Activated CD4-positive, alpha-beta memory T cell treated with anti-CD3 and anti-CD28 coated beads, Interleukin-2, amount 10 ng/mL, durations not matched to agents 7 days and 5 days (primary cell): Measurements from ENCODE around the gene GPNMB. TPM values are rescaled to one million over a fixed set of nuclear protein-coding genes. Genes with fewer than 3 reads are reported as not detected.
"Not testable (repeated sequence)": the region's sequence is repeated elsewhere in the genome, so short reads cannot be mapped to it uniquely, and the experiment has no call there.

Experiments used
- CTCF ChIA-PET: fragments of 350-600 bp; sonication (Branson Sonifier 250); formaldehyde crosslinking; loops from one replicate; lab custom pipeline; 2021; ENCODE audit warnings: antibody characterized with exemption, inconsistent platforms; lab: Charles Lee
- POLR2A ChIA-PET: fragments of 350-600 bp; sonication (Branson Sonifier 250); formaldehyde crosslinking; loops from one replicate; lab custom pipeline; 2021; ENCODE audit warnings: antibody characterized with exemption; lab: Charles Lee
- DNase-seq: peaks from one replicate; pipeline ENCODE4 v3.0.0-alpha.2; 2020
- H3K27ac Mint-ChIP-seq: one replicate; pipeline ENCODE4 v1.8.0; 2021; ENCODE audit warnings: mild to moderate bottlenecking, mixed read lengths
- H3K27me3 Mint-ChIP-seq: one replicate; pipeline ENCODE4 v1.8.0; 2021; ENCODE audit warnings: mixed read lengths
- H3K36me3 Mint-ChIP-seq: one replicate; pipeline ENCODE4 v1.8.0; 2021; ENCODE audit warnings: low read depth, mixed read lengths
- H3K4me1 Mint-ChIP-seq: one replicate; pipeline ENCODE4 v1.8.0; 2021; ENCODE audit warnings: mixed read lengths
- H3K4me3 Mint-ChIP-seq: one replicate; pipeline ENCODE4 v1.8.0; 2021; ENCODE audit warnings: mild to moderate bottlenecking, mixed read lengths
- H3K9me3 Mint-ChIP-seq: one replicate; pipeline ENCODE4 v1.8.0; 2021; ENCODE audit warnings: mixed read lengths
- total RNA-seq, 2 experiments: library from RNA; stranded (reverse); gene quantifications; one replicate each; pipeline ENCODE4 v1.2.3, GENCODE V29; 2021

Gene GPNMB
- total RNA-seq, 2 experiments from 2014 or later: 0.28 to 0.38 TPM

- peak; percentile 96 for DNase-seq
Measured at GRCh38 chr7:23298885-23299769, 52.6 kb downstream of the GPNMB start, which contains the start of gene MALSU1. Gene MALSU1, plus strand, starts transcription at chr7:23299339. Its CDS starts 14 bp downstream, at chr7:23299353.

GRCh38 chr7:23299770-23300300, 53.3 kb downstream of the GPNMB start:
- H3K4me3 Mint-ChIP-seq: peak overlapping the region; percentile 96
- no peak for DNase-seq
- H3K27me3 Mint-ChIP-seq: no peaks in the 10 kb centered on the region
- CTCF ChIA-PET: interaction anchor here (0.7 to 2.3 kb wide), 5 partner anchors 23 to 247 kb away, joined by 3 to 11 read pairs (median 5); no protein-coding TSS in a partner anchor
- H3K27ac Mint-ChIP-seq: peak overlapping the region; percentile 91
- H3K36me3 Mint-ChIP-seq: peaks cover 32% of the 10 kb centered on the region
- no peaks in the 10 kb centered on the region for H3K9me3 Mint-ChIP-seq
- POLR2A ChIA-PET: interaction anchor here (0.8 to 2.1 kb wide), 17 partner anchors 9 to 240 kb away, joined by 3 to 8 read pairs (median 5); partner anchors contain the start of gene NUP42
- peaks cover 39% of the 10 kb centered on the region for H3K4me1 Mint-ChIP-seq

More at GRCh38 chr7:23298885-23299769, 52.6 kb downstream of the GPNMB start, which contains the start of gene MALSU1:
- Mint-ChIP-seq H3K27ac (peak within 1 kb of the TSS; percentile 91), H3K9me3 (no peaks in the 10 kb centered on the region), H3K4me1 (peaks cover 32% of the 10 kb centered on the region), H3K36me3 (peaks cover 25% of the 10 kb centered on the region), H3K27me3 (no peaks in the 10 kb centered on the region), H3K4me3 (peak within 1 kb of the TSS; percentile 96)
- ChIA-PET CTCF (interaction anchor here (1.6 to 2.3 kb wide), 4 partner anchors 26 to 248 kb away, joined by 4 to 11 read pairs (median 6); no protein-coding TSS in a partner anchor), POLR2A (interaction anchor here (0.8 to 2.1 kb wide), 19 partner anchors 9 to 240 kb away, joined by 3 to 8 read pairs (median 5); partner anchors contain the start of gene NUP42)

- no peak overlapping the region for H3K27ac Mint-ChIP-seq
- no peaks in the 10 kb centered on the region for H3K9me3 Mint-ChIP-seq
- no peak for DNase-seq
- H3K4me3 Mint-ChIP-seq: no peak overlapping the region
- POLR2A ChIA-PET: no interaction called here
- CTCF ChIA-PET: no interaction called here
- no peaks in the 10 kb centered on the region for H3K27me3 Mint-ChIP-seq
- peaks cover 70% of the 10 kb centered on the region for H3K36me3 Mint-ChIP-seq
- peaks cover 42% of the 10 kb centered on the region for H3K4me1 Mint-ChIP-seq
Measured at GRCh38 chr7:23306936-23307521, 60.5 kb downstream of the GPNMB start.

GRCh38 chr7:23308754-23309153, 62.2 kb downstream of the GPNMB start:
- Mint-ChIP-seq H3K36me3 (peaks cover 59% of the 10 kb centered on the region), H3K27me3 (no peaks in the 10 kb centered on the region), H3K27ac (no peak overlapping the region), H3K4me1 (peaks cover 33% of the 10 kb centered on the region), H3K9me3 (no peaks in the 10 kb centered on the region), H3K4me3 (no peak overlapping the region)
- POLR2A ChIA-PET: interaction anchor here (0.7 kb wide), 1 partner anchor 9 kb away, joined by 3 read pairs; no protein-coding TSS in a partner anchor
- CTCF ChIA-PET: no interaction called here
- DNase-seq: no peak

- H3K27ac Mint-ChIP-seq, H3K4me1 Mint-ChIP-seq, DNase-seq, CTCF ChIA-PET, H3K27me3 Mint-ChIP-seq, POLR2A ChIA-PET, H3K9me3 Mint-ChIP-seq, H3K4me3 Mint-ChIP-seq: not testable (repeated sequence)
- H3K36me3 Mint-ChIP-seq: peaks cover 32% of the 10 kb centered on the region
Measured at GRCh38 chr7:23312141-23312540, 65.6 kb downstream of the GPNMB start.

GRCh38 chr7:23315366-23315765, 68.8 kb downstream of the GPNMB start:
- ChIA-PET CTCF (no interaction called here), POLR2A (interaction anchor here (2.4 kb wide), 1 partner anchor 16 kb away, joined by 8 read pairs; the partner anchor contains the start of gene MALSU1)
- no peak for DNase-seq
- no peaks in the 10 kb centered on the region for H3K4me1 Mint-ChIP-seq
- H3K36me3 Mint-ChIP-seq: peaks cover 5% of the 10 kb centered on the region
- no peak overlapping the region for H3K4me3 Mint-ChIP-seq
- H3K9me3 Mint-ChIP-seq: peaks cover 2% of the 10 kb centered on the region
- H3K27me3 Mint-ChIP-seq: peaks cover 4% of the 10 kb centered on the region
- H3K27ac Mint-ChIP-seq: no peak overlapping the region

Other genes with a start within 250 kb of the GPNMB start
- gene HYCC1, start 232.6 kb upstream of the GPNMB start, total RNA-seq: 100 to 1,000 TPM; 103 to 105 TPM
- 10 to 100 TPM; 19.9 to 20.5 TPM for gene KLHL7, start 141.0 kb upstream of the GPNMB start, total RNA-seq
- 10 to 100 TPM; 33.0 to 33.8 TPM for gene NUP42, start 64.7 kb upstream of the GPNMB start, total RNA-seq
- gene MALSU1, start 52.6 kb downstream of the GPNMB start, total RNA-seq: 10 to 100 TPM; 49.8 to 51.8 TPM
- under 1 TPM; 0.48 to 0.68 TPM for gene IGF2BP3, start 223.7 kb downstream of the GPNMB start, total RNA-seq